Measurements from ENCODE around the gene GNB3.

- TF ChIP-seq RXRA (IDR thresholded peaks at IDR 0.05) (no peak), CTCF (IDR thresholded peaks at IDR 0.05; ENCODE audit: low read depth, low read length, missing input control) (no peak), YY1 (IDR thresholded peaks at IDR 0.05) (no peak), SP1 (IDR thresholded peaks at IDR 0.05) (no peak), GABPA (IDR thresholded peaks at IDR 0.05 in 1 of 2, conservative IDR thresholded peaks at IDR 0.05 in 1 of 2) (no peak), RAD21 (IDR thresholded peaks at IDR 0.05) (no peak), REST (IDR thresholded peaks at IDR 0.05) (no peak), TAF1 (conservative IDR thresholded peaks at IDR 0.05) (no peak), JUND (IDR thresholded peaks at IDR 0.05) (no peak), ATF3 (IDR thresholded peaks at IDR 0.05) (no peak), MAX (IDR thresholded peaks at IDR 0.05) (no peak), HNF4A (conservative IDR thresholded peaks at IDR 0.05) (no peak), EGR1 (IDR thresholded peaks at IDR 0.05; ENCODE audit: low read depth in 2 of 2) (no peak)
Observed at GRCh38 chr12:6792522-6793201, 48.1 kb upstream of the GNB3 start.
